Liver (tissue), 9 donors: Measurements from ENCODE around the gene MBD4. TPM values are rescaled to one million over a fixed set of nuclear protein-coding genes. Genes with fewer than 3 reads are reported as not detected.

Experiments used
- DNase-seq: peaks from one replicate; pipeline ENCODE4 v3.0.0-alpha.2; 2017; ENCODE audit warnings: low spot score
- H3K27ac ChIP-seq, 2 donors: one replicate each; pipeline ENCODE4 v1.7.0; 2013; ENCODE audit warnings: inconsistent platforms in 2 of 2, low read length in 2 of 2, control low read depth in 1 of 2, low read depth in 1 of 2, mild to moderate bottlenecking in 1 of 2
- H3K27me3 ChIP-seq, 4 donors: one replicate each; pipeline versions ENCODE4 v1.6.1 to v1.7.0; 2013; ENCODE audit warnings: low read length in 3 of 4, inconsistent platforms in 1 of 4, mild to moderate bottlenecking in 1 of 4, moderate library complexity in 1 of 4; ENCODE audit not compliant: control insufficient read depth in 4 of 4, insufficient read depth in 4 of 4
- H3K36me3 ChIP-seq, 4 donors: one replicate each; pipeline versions ENCODE4 v1.6.1 to v1.7.0; 2013; ENCODE audit warnings: low read length in 3 of 4, mild to moderate bottlenecking in 3 of 4, low read depth in 1 of 4, moderate library complexity in 1 of 4; ENCODE audit not compliant: control insufficient read depth in 4 of 4, insufficient read depth in 3 of 4
- H3K4me1 ChIP-seq, 4 donors: one replicate each; pipeline versions ENCODE4 v1.6.1 to v1.7.0; 2013; ENCODE audit warnings: low read length in 3 of 4, mild to moderate bottlenecking in 3 of 4, moderate library complexity in 1 of 4; ENCODE audit not compliant: control insufficient read depth in 4 of 4, insufficient read depth in 4 of 4
- H3K4me3 ChIP-seq, 3 donors: one replicate each; pipeline versions ENCODE4 v1.6.1 to v1.7.0; 2013; ENCODE audit warnings: low read length in 3 of 3, control low read depth in 1 of 3, low read depth in 1 of 3, mild to moderate bottlenecking in 1 of 3
- H3K9ac ChIP-seq, 2 donors: one replicate each; pipeline ENCODE4 v1.7.0; 2013; ENCODE audit warnings: low read length in 2 of 2, mild to moderate bottlenecking in 2 of 2, moderate library complexity in 2 of 2, control low read depth in 1 of 2, low read depth in 1 of 2
- H3K9me3 ChIP-seq, 4 donors: one replicate each; pipeline versions ENCODE4 v1.6.1 to v1.7.0; 2013; ENCODE audit warnings: low read length in 3 of 4; ENCODE audit not compliant: control insufficient read depth in 4 of 4
- ATF3 ChIP-seq: IDR thresholded peaks from 2 replicates; pipeline ENCODE4 v1.6.1; 2016; ENCODE audit warnings: antibody characterized with exemption
- CTCF ChIP-seq: fragments of 150-350 bp; IDR thresholded peaks from 2 replicates; pipeline ENCODE4 v1.5.1; 2017; ENCODE audit warnings: improper control_type of control experiment, low read depth, low read length; ENCODE audit not compliant: missing input control
- FOXA1 ChIP-seq: IDR thresholded peaks from 2 replicates; pipeline ENCODE4 v1.6.1; 2016; ENCODE audit warnings: antibody characterized with exemption
- FOXA2 ChIP-seq: IDR thresholded peaks from 2 replicates; pipeline ENCODE4 v1.6.1; 2016; ENCODE audit warnings: antibody characterized with exemption
- HNF4A ChIP-seq, 2 donors: conservative IDR thresholded peaks; 2 replicates each; pipeline ENCODE4 v1.6.1; 2016; ENCODE audit warnings: antibody characterized with exemption in 2 of 2, mild to moderate bottlenecking in 2 of 2
- HNF4G ChIP-seq: IDR thresholded peaks from 2 replicates; pipeline ENCODE4 v1.6.1; 2016; ENCODE audit warnings: antibody characterized with exemption
- JUND ChIP-seq, 2 donors: IDR thresholded peaks; 2 replicates each; pipeline ENCODE4 v1.6.1; 2016; ENCODE audit warnings: antibody characterized with exemption in 2 of 2
- NR2F2 ChIP-seq: IDR thresholded peaks from 2 replicates; pipeline ENCODE4 v1.6.1; 2016; ENCODE audit warnings: antibody characterized with exemption
- RAD21 ChIP-seq, 2 donors: IDR thresholded peaks; 2 replicates each; pipeline ENCODE4 v1.6.1; 2016; ENCODE audit warnings: antibody characterized with exemption in 2 of 2, mild to moderate bottlenecking in 2 of 2
- RXRA ChIP-seq, 2 donors: IDR thresholded peaks; 2 replicates each; pipeline ENCODE4 v1.6.1; 2017 to 2018; ENCODE audit warnings: antibody characterized with exemption in 2 of 2, mild to moderate bottlenecking in 1 of 2
- SP1 ChIP-seq: IDR thresholded peaks from 2 replicates; pipeline ENCODE4 v1.6.1; 2018; ENCODE audit warnings: antibody characterized with exemption, mild to moderate bottlenecking
- TAF1 ChIP-seq: conservative IDR thresholded peaks from 2 replicates; pipeline ENCODE4 v1.6.1; 2016; ENCODE audit warnings: antibody characterized with exemption, mild to moderate bottlenecking
- YY1 ChIP-seq: IDR thresholded peaks from 2 replicates; pipeline ENCODE4 v1.6.1; 2016; ENCODE audit warnings: antibody characterized with exemption, mild to moderate bottlenecking
- ZBTB33 ChIP-seq: IDR thresholded peaks from 2 replicates; pipeline ENCODE4 v1.6.1; 2016; ENCODE audit warnings: antibody characterized with exemption
- WGBS: extraction: QIAGEN DNeasy Blood & Tissue Kit; methylation state at CpG from one replicate; pipeline ENCODE4 v1.1.7; 2013; 5-methylcytosine and 5-hydroxymethylcytosine counted together
- polyA plus RNA-seq, 2 donors: library from polyadenylated mRNA; stranded (reverse) in 1 of 2; unstranded in 1 of 2; fragments of 200-250 nt in 1 of 2; fragments of >200 nt in 1 of 2; fragmentation: Nextera tagmentation in 1 of 2; extraction: Ambion mirVana in 1 of 2; gene quantifications; one replicate each; pipeline versions ENCODE4 v1.2.1 to v1.2.3, GENCODE V29; 2013 to 2015
- total RNA-seq, 2 donors: library from RNA; depleted of rRNA; stranded (reverse); fragments of >200 nt; gene quantifications; one replicate each; pipeline ENCODE4 v1.2.3, GENCODE V29; 2014
- TF ChIP-seq, protein P1 (sequence below): IDR thresholded peaks from 2 replicates; pipeline ENCODE4 v1.6.1; 2016; ENCODE audit warnings: antibody characterized with exemption, mild to moderate bottlenecking
- TF ChIP-seq, protein P2 (sequence below): IDR thresholded peaks from 2 replicates; pipeline ENCODE4 v1.6.1; 2016; ENCODE audit warnings: antibody characterized with exemption
- donor health status: healthy.
- donor health status: healthy.
- donor health status: healthy.
- donor health status: healthy.
- donor health status: healthy.

The MBD4 gene
- total and polyA plus RNA-seq, 4 donors = 16.9 to 24.8 (median 17.2) TPM

- H3K27ac ChIP-seq = no peak overlapping the region
- no peak overlapping the region for H3K9ac ChIP-seq
- TF ChIP-seq SP1 = no peak
- no peak for TF ChIP-seq RAD21 (IDR thresholded peaks at IDR 0.05)
- TF ChIP-seq ATF3 = no peak
- TF ChIP-seq HNF4G = no peak
- TF ChIP-seq TAF1 = no peak
- TF ChIP-seq YY1 = no peak
- TF ChIP-seq HNF4A (conservative IDR thresholded peaks at IDR 0.05) = no peak
- no peak for TF ChIP-seq FOXA2
- TF ChIP-seq FOXA1 = no peak
- TF ChIP-seq NR2F2 = no peak
- TF ChIP-seq, protein P1, sequence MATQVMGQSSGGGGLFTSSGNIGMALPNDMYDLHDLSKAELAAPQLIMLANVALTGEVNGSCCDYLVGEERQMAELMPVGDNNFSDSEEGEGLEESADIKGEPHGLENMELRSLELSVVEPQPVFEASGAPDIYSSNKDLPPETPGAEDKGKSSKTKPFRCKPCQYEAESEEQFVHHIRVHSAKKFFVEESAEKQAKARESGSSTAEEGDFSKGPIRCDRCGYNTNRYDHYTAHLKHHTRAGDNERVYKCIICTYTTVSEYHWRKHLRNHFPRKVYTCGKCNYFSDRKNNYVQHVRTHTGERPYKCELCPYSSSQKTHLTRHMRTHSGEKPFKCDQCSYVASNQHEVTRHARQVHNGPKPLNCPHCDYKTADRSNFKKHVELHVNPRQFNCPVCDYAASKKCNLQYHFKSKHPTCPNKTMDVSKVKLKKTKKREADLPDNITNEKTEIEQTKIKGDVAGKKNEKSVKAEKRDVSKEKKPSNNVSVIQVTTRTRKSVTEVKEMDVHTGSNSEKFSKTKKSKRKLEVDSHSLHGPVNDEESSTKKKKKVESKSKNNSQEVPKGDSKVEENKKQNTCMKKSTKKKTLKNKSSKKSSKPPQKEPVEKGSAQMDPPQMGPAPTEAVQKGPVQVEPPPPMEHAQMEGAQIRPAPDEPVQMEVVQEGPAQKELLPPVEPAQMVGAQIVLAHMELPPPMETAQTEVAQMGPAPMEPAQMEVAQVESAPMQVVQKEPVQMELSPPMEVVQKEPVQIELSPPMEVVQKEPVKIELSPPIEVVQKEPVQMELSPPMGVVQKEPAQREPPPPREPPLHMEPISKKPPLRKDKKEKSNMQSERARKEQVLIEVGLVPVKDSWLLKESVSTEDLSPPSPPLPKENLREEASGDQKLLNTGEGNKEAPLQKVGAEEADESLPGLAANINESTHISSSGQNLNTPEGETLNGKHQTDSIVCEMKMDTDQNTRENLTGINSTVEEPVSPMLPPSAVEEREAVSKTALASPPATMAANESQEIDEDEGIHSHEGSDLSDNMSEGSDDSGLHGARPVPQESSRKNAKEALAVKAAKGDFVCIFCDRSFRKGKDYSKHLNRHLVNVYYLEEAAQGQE = no peak
- TF ChIP-seq CTCF = no peak
- TF ChIP-seq, protein P2, sequence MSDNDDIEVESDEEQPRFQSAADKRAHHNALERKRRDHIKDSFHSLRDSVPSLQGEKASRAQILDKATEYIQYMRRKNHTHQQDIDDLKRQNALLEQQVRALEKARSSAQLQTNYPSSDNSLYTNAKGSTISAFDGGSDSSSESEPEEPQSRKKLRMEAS = no peak
- no peak for TF ChIP-seq RXRA (IDR thresholded peaks at IDR 0.05)
- no peak for TF ChIP-seq JUND (IDR thresholded peaks at IDR 0.05)
- TF ChIP-seq ZBTB33 = no peak
- no peaks in the 10 kb centered on the region for H3K9me3 ChIP-seq
- DNase-seq = no peak
- H3K4me1 ChIP-seq = peaks cover 0 to 5% (median 0%) of the 10 kb centered on the region in 4 donors
- no peaks in the 10 kb centered on the region for H3K36me3 ChIP-seq
- no peak overlapping the region for H3K4me3 ChIP-seq
- H3K27me3 ChIP-seq = no peaks in the 10 kb centered on the region
- 92% methylated on average over 4 of the region's 4 CpGs for WGBS
Observed at GRCh38 chr3:129419476-129419875, 20.3 kb downstream of the MBD4 start.
